Measurements from ENCODE around the gene SLA2.
A peak's percentile ranks its signal among the peaks of the same experiment; 100 is the strongest.

Gene SLA2

GRCh38 chr20:36605399-36606157 is 40.4 kb downstream of the SLA2 start, which contains the start of gene RAB5IF:
Gene RAB5IF, plus strand, starts transcription at chr20:36605779. Its CDS starts 173 bp downstream, at chr20:36605952.
- peak within 1 kb of the TSS; percentile 85 for H3K4me3 ChIP-seq (ENCODE audit: control insufficient read depth, low read depth, low read length)
- peak; percentile 90 for DNase-seq (ENCODE audit: low read depth)
- peak; percentile 90 for TF ChIP-seq CTCF (IDR thresholded peaks at IDR 0.05; ENCODE audit: control insufficient read depth, insufficient read depth, low read depth, low read length, missing control alignments)

GRCh38 chr20:36604952-36605398 is 41.0 kb downstream of the SLA2 start:
- no peak for TF ChIP-seq CTCF (IDR thresholded peaks at IDR 0.05; ENCODE audit: control insufficient read depth, insufficient read depth, low read depth, low read length, missing control alignments)
- no peak for DNase-seq (ENCODE audit: low read depth)
- peak overlapping the region; percentile 27 for H3K4me3 ChIP-seq (ENCODE audit: control insufficient read depth, low read depth, low read length)

GRCh38 chr20:36601540-36601939 is 44.5 kb downstream of the SLA2 start:
- H3K4me3 ChIP-seq (ENCODE audit: control insufficient read depth, low read depth, low read length): no peak overlapping the region
- no peak for TF ChIP-seq CTCF (IDR thresholded peaks at IDR 0.05; ENCODE audit: control insufficient read depth, insufficient read depth, low read depth, low read length, missing control alignments)
- DNase-seq (ENCODE audit: low read depth): no peak

GRCh38 chr20:36599912-36600345 is 46.1 kb downstream of the SLA2 start:
- DNase-seq (ENCODE audit: low read depth): no peak
- no peak overlapping the region for H3K4me3 ChIP-seq (ENCODE audit: control insufficient read depth, low read depth, low read length)

GRCh38 chr20:36593347-36593929 is 52.6 kb downstream of the SLA2 start:
- no peak overlapping the region for H3K4me3 ChIP-seq (ENCODE audit: control insufficient read depth, low read depth, low read length)
- DNase-seq (ENCODE audit: low read depth): no peak
- no peak for TF ChIP-seq CTCF (IDR thresholded peaks at IDR 0.05; ENCODE audit: control insufficient read depth, insufficient read depth, low read depth, low read length, missing control alignments)

More at GRCh38 chr20:36599912-36600345, 46.1 kb downstream of the SLA2 start:
- no peak for TF ChIP-seq CTCF (IDR thresholded peaks at IDR 0.05; ENCODE audit: control insufficient read depth, insufficient read depth, low read depth, low read length, missing control alignments)

GRCh38 chr20:36591854-36592641 is 53.9 kb downstream of the SLA2 start:
- DNase-seq (ENCODE audit: low read depth): no peak
- H3K4me3 ChIP-seq (ENCODE audit: control insufficient read depth, low read depth, low read length): no peak overlapping the region
- peak; percentile 75 for TF ChIP-seq CTCF (IDR thresholded peaks at IDR 0.05; ENCODE audit: control insufficient read depth, insufficient read depth, low read depth, low read length, missing control alignments)
